NCI-H128 (cell line): ENCODE results near the gene MAP3K20.
A peak's percentile ranks its signal among the peaks of the same experiment; 100 is the strongest.
"Not testable (repeated sequence)": the region's sequence is repeated elsewhere in the genome, so short reads cannot be mapped to it uniquely, and the experiment has no call there.

ENCODE experiments used
- DNase-seq: peaks from one replicate; lab custom pipeline; 2025; ENCODE audit not compliant: unreplicated experiment; lab: John Stamatoyannopoulos, UW

MAP3K20 gene

DNA sequence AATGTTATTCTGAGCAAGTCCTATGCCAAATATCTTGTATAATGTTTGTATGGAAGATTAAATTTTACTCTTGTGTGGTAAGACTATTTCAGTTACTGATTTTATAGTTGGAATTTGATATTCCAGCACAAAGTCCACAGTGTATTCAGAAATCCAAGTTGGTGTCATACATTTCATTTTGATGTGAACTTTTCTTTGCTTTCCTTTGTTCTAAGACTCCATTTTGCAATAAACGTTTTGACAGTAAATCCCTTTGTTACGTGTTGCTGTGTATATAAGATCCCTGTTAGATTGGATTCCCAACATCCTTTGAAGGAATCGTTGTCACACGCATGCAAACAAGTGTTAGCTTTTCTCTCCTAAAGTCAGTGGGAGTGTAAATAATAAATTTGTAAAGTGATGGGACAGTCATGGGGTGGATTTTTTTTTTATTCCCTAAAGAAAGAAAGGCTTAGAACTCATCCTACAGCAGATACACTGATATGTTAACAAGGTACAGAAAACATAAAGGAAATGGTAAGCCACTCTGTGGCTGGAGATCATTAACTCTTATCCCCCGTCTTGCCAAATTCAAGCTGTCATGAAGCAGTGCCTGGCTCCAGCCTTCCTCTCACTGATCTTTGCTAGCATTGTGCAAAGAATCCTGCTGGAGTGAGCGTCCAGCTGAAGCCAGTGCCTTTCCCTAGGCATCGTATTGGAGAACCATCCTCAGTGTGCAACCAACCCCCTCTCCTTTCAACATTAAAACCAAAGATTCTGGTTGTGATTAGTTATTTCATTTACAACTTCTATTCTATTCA lies 151.5 kb downstream of the MAP3K20 start:
- DNase-seq, result no peak

DNA sequence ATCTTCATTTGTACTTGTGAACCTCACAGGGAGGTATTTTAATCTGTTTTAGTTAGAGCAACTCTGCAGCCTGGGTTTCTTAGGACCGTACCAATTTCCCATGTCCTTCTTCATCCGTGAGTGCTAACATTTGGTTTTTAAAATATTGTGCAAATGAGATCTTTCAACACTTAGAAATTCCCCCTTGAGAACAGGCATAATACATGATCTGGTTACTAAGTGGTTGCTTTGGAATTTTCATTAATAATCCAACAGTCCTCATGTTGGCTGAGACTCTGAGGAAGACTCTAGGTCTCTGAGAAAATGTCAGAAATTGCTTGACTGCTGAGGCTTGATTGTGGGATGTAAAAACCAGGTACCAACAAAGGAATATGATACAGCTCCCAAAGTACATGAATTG lies 153.4 kb downstream of the MAP3K20 start:
- no peak for DNase-seq

DNA sequence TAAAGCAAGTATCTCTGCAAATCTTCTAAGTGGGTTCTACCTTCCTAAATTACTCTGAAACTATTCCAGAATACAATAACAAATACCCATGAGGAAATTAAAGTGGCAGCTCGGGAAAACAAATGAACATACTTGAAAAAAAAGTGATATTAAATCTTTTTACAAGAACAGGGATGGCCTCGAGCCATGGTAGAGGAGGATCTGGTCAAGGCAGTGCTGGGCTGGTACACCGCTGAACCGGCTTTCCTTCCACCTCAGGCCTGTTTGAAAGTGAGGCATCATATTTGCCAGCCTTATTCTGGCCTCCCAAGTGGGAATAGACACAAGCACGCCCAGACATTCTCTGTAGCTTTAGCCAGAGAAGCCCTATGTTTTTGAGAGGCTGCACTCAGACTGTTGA lies 154.5 kb downstream of the MAP3K20 start:
- no peak for DNase-seq

DNA sequence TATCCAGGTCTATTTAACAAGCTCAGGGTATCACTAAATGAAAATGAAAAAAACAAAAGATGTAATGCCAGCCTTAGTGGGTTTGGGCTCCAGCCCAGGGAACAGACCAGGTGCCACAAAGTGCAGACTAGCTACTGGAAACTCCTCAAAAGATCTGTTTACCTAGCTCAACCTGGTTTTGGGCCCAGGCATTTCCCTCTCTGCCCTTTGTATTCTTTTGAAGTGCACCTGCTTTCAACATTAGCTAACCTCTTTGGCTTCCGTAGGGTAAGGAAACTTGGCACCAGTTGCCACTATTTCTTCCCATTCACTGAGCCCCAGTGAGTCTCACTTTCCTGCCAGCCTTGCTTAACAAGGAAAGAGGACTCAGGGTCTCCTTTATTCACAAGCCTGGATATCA lies 155.4 kb downstream of the MAP3K20 start:
- DNase-seq, result peak; percentile 71

DNA sequence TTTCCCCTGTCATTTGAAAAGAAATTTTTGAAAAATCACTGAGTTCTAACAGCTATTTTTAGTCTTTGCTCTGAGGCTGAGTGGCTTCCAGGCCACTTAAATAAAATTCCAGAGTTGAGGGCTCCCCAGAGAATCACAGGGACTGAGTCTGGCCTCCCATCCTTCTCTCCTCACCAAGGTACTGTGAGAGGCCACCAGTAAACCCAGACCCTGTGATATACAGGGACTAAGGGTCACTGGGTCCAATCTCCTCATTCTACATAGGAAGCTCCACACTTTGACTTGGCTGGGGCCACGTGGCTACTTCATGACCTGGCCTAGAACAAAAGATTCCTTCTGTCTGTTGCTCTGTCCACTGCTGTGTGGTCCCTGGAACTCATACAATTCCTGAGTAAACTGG lies 155.8 kb downstream of the MAP3K20 start:
- no peak for DNase-seq

DNA sequence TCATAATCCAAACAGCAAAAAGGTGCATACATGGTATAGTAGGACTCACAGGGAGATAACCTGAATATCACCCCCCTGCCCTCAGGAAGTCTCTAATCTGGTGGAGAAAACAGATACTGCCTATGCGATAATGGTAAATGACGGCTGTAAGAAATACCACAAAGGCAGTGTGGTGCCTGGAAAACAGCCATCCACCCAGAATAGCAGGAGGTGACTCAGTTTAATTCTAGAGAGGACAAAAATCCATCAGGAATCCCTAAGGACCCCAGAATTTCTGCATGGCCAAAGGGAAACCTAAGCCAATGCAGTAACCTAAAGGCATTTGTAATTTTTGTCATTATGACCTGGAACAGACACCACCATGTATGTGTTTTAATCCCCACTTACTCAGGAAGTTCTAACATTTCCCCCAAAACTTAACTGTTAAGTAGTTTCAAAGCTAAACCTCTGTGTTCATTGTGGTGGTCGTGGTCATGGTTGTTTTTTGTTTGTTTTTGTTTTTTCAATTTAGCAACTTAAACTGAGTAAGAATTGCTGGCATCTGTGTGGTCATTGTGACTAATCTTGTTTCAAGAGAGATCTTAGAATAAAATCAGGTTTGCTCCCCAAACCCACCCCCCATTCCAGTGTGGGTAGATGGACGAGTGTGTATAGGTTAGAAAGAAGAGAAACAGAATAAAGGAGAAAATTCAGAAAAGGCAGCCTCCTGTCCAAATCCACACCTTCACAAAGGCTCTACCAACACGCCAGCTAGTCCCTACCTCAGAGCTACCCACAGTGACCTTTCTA lies 157.5 kb downstream of the MAP3K20 start:
- DNase-seq, result no peak

DNA sequence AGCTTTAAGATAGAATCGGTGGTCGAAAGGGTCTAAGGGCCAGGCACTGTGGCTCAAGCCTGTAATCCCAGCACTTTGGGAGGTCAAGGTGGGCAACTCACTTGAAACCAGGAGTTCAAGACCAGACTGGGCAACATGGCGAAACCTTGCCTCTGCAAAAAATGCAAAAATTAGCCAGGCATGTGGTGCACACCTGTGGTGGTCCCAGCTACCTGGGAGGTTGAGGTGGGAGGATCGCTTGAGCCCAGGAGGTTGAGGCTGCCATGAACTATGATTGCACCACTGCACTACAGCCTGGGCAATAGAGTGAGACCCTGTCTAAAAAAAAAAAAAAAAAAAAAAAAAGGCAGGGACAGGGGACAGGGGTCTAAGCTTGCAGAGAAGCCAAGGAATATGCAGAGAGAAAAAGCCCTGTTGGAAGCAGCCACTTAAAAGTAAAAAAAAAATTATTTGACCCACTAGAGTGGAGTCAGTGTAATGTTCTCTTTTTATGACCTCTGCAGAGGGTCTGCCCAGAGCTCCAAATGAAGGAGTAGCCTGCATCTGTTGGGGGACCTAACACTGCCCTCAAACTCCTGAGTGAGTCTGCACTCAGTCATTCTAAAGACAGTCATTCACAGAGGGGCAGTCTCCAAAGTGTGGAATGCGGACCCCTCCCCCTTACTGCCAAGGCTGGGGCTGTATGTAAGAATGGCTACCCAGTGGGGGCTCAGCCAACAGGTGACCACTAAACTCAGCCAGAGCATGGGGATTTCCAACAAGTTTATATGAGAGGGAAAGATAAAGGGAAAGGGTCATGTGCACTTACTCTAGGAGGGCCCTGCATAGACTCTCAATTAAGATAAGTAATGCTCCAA lies 160.5 kb downstream of the MAP3K20 start:
- DNase-seq, result no peak

DNA sequence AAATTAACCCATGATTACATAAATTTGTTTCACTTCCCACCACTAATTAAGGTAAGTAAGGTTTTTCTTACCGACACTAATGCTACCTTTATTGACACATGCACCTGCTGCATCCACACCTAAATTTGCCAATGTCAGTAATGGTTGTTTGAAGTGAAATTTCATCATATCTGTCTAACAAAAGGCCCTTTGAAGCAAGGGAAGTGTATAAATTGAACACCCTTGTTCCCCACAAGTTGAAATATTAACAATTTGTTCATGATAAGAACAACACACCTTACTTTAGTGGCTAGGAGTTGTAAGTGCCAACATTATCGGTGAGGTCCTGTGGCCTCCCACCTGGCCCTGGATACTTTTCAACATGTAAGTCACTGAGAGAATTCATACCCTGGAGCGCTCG lies 162.7 kb downstream of the MAP3K20 start:
- no peak for DNase-seq

DNA sequence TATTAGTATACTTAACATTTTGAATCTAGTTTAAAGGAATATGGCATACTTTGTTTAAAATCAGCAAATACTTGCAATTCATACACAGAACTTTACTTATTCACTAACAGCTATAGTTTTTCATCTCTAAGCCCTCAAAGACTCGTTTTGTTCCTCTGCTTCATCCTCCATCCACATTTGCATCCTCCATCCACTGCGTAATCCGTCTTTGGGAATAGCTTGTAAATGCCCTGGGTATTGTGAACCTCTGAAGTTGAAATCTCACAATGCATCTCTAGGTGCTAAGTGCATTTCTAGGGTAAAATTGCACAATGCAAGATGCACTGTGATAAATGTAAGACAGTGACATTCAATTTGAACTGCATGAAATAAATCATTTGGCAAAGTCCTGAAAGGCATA lies 163.2 kb downstream of the MAP3K20 start:
- no peak for DNase-seq

DNA sequence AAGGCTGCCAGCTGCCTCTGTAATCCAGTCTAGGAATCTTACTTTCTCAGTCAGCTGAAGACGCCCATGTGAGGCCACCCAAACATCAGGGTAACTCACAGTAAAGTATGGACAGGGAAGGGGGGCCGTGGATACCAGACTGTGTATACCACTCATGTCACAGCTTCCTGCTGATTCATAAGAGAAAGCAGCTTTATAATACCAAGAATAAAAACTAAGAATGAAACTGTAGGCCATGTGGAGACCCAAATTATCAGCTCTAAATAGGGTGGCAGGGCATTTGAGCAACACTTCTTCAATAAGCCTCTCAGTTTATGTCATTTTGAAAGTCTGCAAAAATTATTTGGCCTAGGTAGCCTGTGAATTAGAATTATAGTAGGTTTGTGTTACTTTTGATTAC lies 164.0 kb downstream of the MAP3K20 start:
- DNase-seq, result no peak

DNA sequence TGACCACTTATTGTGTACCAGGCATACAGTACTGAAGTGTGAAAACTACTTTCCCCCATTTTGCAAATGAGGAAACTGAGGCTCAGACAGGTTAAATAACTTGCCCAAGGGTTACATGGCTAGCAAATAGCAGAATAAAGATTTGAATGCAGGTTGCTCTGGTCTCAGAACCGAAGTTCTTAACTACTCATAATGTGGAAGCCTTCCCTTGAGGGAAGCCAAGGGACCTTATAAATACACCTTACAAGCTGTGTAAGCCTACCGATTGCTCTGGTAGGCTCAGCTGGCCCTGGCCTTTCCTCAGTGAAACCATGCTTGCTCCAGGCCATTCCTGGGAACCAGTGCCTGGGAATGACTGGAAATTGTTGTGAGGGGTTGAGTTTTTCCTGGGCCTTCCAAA lies 164.4 kb downstream of the MAP3K20 start:
- no peak for DNase-seq

DNA sequence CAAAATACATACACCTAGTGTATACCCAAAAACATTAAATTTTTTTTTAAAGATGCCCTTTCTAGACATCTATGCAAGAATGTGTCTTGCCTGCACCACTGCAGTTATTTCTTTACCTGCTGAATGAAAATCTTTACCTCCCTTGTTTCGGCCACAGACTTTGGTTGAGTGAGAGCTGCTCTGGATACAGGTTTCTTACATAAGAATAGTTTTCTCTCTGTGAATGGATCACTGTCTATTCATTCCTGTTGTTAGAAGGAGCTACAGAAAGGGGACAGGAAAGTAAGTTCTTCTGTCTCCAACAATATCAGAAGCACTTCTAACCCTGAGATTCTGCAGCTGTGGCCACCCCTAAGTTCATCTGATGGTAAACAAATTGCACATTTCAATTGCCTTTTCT lies 166.0 kb downstream of the MAP3K20 start:
- no peak for DNase-seq

DNA sequence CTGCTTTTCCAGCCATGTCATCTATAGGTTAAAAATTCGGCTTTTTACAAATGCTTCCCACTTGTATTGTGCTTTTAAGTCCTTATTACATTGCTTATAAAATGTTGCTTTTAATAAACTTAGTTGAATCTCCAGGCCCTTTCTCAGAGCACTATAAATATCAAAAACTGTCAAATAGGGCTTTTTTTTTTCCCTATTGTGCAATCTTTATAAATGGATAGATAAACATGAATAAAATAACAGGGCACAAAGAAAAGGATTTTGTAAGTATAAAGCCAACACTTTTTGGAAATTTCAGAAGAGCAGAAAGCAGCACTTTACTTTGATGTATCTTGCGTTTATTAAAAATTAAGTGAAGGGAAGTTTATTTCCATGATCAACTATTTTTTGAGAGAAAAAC lies 171.5 kb downstream of the MAP3K20 start:
- no peak for DNase-seq

DNA sequence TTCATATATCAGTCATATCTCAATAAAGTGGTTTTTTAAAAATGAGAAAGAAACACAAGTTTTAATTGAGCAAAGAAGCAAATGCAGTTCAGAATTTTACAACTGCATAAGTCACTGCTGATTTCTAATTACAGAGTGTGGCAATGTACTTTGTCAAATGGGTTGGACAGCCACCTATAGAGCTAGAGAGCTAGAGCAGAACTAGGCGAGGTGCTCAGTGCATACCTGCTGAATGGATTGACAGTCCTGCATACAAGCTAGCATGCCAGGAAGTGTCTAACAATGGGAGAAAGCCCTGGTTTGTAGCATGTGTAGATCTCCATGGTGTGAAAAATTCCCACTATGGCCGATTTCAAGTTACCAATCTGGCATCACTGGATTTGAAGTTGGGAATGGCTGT lies 172.7 kb downstream of the MAP3K20 start:
- DNase-seq, result no peak

DNA sequence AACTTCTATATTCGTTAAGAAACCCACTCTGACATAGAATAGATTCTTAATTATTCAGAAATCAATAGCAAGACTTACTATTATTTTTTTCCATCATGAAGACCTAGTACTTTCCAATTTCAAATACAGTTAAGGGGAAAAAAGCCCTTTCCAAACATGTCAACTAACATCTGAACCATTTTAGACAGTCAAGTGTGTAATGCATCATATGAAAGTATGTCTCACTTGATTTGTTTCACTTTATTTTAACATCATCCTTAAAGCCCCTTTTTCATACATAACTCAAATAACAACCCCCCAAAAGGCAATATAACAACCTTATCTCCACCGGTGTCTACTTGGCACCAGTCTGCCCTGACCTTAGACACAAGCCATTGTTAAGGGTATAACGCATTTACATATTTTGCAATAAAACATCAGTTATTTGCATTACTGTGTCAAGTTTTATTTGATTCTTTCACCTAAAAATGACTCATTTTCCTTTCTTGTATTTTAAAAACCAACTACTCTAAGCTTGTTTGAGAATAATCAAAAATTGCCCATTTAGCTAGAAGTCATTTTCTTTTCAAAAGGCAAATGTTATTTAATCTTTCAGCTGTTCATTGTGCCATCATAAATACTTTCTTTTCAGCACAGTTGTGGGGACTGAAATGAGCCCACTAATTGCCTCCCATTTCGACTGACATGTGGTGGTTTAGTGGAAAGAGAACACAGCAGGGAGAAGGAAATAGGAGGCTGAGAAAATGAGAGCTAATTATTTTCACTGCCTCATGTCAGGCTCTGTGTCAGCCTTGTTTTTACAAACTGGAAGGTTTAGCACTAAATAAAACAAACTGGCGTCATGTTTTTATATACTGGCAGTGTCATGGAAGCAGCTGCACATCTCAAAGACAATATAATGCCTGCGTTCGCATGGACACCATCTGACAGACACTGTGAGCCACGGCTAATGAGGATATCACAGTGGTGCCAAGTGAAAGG lies 174.3 kb downstream of the MAP3K20 start:
- peak; percentile 56 for DNase-seq

DNA sequence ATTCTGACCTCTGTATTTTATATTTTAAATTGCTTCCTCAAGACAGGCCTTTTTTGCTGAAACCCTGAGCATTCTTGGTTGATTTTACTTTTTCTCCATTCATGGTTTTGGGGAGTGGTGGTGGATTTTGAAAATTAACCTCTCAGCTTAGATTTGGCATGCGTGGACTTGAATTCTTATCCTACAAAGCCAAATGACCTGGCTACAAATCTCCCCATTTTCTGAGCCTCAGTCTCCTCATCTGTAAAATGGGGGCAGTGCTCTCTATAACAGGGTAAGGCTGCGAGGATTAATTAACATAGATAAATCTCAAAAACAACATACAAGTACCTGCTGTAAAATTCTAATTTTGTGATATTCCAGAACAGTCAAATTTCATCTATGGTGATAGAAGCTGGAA lies 175.6 kb downstream of the MAP3K20 start:
- DNase-seq, result no peak

DNA sequence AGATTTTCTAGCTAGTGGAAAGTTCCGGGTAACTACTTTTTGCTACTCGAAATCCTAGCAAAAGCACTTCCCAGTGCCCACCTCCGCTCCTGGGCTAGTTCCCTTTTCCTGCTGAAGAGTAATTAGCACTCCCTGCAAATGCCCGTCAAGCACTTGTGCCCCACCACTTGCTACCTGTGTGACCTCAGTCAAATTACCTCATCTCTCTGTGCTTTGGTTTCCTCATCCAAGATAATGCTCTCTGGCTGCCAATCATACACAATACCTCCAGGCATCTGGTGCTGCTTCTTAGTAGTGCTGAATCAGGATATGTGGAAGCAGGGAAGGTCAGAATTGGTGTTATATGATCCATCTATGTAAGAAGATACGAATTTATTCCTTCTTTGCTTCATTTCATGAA lies 176.9 kb downstream of the MAP3K20 start:
- no peak for DNase-seq

DNA sequence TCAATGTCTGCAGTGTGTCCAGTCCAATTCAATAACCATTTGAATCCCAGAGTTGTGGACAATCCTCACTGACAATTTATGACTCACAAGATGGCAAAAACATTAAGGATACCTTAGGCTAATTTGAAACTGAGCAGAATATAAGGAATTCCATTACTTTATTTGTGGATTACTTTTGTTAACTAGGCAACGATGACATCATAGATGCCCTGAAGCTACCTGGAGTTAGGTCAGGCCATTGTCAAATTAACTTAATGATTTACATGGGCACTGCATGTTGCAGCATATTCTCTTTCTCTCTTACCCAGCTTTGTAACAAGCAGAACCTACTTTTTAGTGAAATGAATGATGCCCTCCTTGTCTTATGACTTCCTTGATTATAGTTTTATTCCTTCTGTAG lies 179.0 kb downstream of the MAP3K20 start:
- DNase-seq, result no peak

DNA sequence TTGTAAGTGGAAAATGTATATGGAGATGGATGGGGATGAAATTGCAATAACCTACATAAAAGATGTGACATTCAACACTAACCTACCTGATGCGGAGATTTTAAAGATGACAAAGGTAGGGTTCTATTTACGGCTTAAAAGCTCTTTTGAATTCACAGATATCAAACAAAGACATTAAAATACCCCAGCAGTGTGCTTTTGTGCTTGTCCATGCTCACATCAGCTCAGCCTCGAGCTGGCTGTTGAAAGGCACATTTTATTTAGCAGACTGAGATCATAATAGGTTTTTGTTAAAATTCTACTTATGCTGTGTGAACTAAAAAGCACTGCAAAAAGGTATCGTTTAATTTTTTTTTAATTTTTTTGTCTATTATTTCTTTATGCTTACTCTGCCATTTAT lies 183.1 kb downstream of the MAP3K20 start:
- DNase-seq, result no peak

DNA sequence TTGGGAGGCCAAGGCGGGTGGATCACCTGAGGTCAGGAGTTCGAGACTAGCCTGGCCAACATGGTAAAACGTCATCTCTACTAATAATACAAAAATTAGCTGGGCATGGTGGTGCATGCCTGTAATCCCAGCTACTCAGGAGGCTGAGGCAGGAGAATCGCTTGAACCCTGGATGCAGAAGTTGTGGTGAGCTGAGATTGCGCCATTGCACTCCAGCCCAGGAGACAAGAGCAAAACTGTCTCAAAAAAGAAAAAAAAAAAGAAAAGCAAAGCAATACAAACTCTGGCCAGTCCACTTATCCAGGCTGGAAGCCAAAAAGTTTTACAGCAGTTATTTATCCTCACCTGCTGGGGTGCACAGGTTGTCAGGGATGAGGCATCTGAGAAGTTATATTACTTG lies 186.7 kb downstream of the MAP3K20 start:
- DNase-seq, result not testable (repeated sequence)
